ENCODE results near the gene VWA2.

VWA2 gene

GRCh38 chr10:114232561-114233176, 6.4 kb upstream of the VWA2 start:
- DNase-seq (ENCODE audit: low read depth), result no peak
- no peak for TF ChIP-seq CTCF (conservative IDR thresholded peaks at IDR 0.05; ENCODE audit: low read depth, low read length)
- H3K4me3 ChIP-seq (ENCODE audit: low read length), result no peak overlapping the region

- TF ChIP-seq CTCF (conservative IDR thresholded peaks at IDR 0.05; ENCODE audit: low read depth, low read length), result no peak
- H3K4me3 ChIP-seq (ENCODE audit: low read length), result no peak overlapping the region
- no peak for DNase-seq (ENCODE audit: low read depth)
Observed at GRCh38 chr10:114233482-114233881, 5.6 kb upstream of the VWA2 start.

GRCh38 chr10:114234132-114234531, 4.9 kb upstream of the VWA2 start:
- no peak overlapping the region for H3K4me3 ChIP-seq (ENCODE audit: low read length)
- no peak for DNase-seq (ENCODE audit: low read depth)
- TF ChIP-seq CTCF (conservative IDR thresholded peaks at IDR 0.05; ENCODE audit: low read depth, low read length), result no peak

- no peak for TF ChIP-seq CTCF (conservative IDR thresholded peaks at IDR 0.05; ENCODE audit: low read depth, low read length)
- no peak for DNase-seq (ENCODE audit: low read depth)
- no peak overlapping the region for H3K4me3 ChIP-seq (ENCODE audit: low read length)
Observed at GRCh38 chr10:114239994-114240345, 916 bp downstream of the VWA2 start.

- TF ChIP-seq CTCF (conservative IDR thresholded peaks at IDR 0.05; ENCODE audit: low read depth, low read length), result no peak
- DNase-seq (ENCODE audit: low read depth), result no peak
- H3K4me3 ChIP-seq (ENCODE audit: low read length), result no peak overlapping the region
Observed at GRCh38 chr10:114242235-114242634, 3.2 kb downstream of the VWA2 start.

- no peak overlapping the region for H3K4me3 ChIP-seq (ENCODE audit: low read length)
- no peak for DNase-seq (ENCODE audit: low read depth)
- no peak for TF ChIP-seq CTCF (conservative IDR thresholded peaks at IDR 0.05; ENCODE audit: low read depth, low read length)
Observed at GRCh38 chr10:114243661-114244060, 4.6 kb downstream of the VWA2 start.

GRCh38 chr10:114244126-114244525, 5.1 kb downstream of the VWA2 start:
- no peak for TF ChIP-seq CTCF (conservative IDR thresholded peaks at IDR 0.05; ENCODE audit: low read depth, low read length)
- no peak overlapping the region for H3K4me3 ChIP-seq (ENCODE audit: low read length)
- no peak for DNase-seq (ENCODE audit: low read depth)

Measured in retinal pigment epithelial cell (primary cell).